Measurements from ENCODE around the gene PANK4. TPM values are rescaled to one million over a fixed set of nuclear protein-coding genes. Genes with fewer than 3 reads are reported as not detected.
A peak's percentile ranks its signal among the peaks of the same experiment; 100 is the strongest.

PANK4 gene
- total and polyA plus RNA-seq, 10 of the 15 experiments (the other 5 are each of a cell fraction or from before 2014, with no cell fraction given), result 0.35 to 38.0 (median 18.6) TPM

- TF ChIP-seq EED (IDR thresholded peaks at IDR 0.05; ENCODE audit: low read depth) (peak; percentile 53), TCF12 (IDR thresholded peaks at IDR 0.05; ENCODE audit: low read depth, low read length) (0 out of 2 replicates have a peak, but pooled peaks have one; percentile 3), ZNF592 (IDR thresholded peaks at IDR 0.05) (no peak)
Observed at GRCh38 chr1:2526824-2527555, 594 bp upstream of the PANK4 start (continued).

GRCh38 chr1:2525572-2525919 lies 850 bp downstream of the PANK4 start:
- no peak for ATAC-seq
- H3K9ac ChIP-seq (ENCODE audit: control insufficient read depth, insufficient read depth, low read length), result peak overlapping the region; percentile 72
- DNase-seq (ENCODE audit: low read depth, low spot score), result no peak
- SMC1A ChIA-PET (ENCODE audit: uncharacterized antibody, unreplicated experiment), result interaction anchor here (1.1 to 1.9 kb wide), 3 partner anchors 21 to 110 kb away, joined by 3 to 15 read pairs (median 5); no protein-coding TSS in a partner anchor
- FAIRE-seq, result no peak
- peaks cover under 1 to 9% of the 10 kb centered on the region in 2 experiments; a peak in 2 of 4 replicates for H3K27me3 ChIP-seq (replicated peaks in 1 of 2; ENCODE audit: control insufficient read depth in 2 of 2, insufficient read depth in 2 of 2, low read length in 1 of 2)
- BruUV-seq (replicated peaks), result no TSS peak
- H4K20me1 ChIP-seq (ENCODE audit: control insufficient read depth, insufficient read depth), result peaks cover 3% of the 10 kb centered on the region; the same call in 1 of the 2 replicates
- no peak overlapping the region for H2AFZ ChIP-seq (ENCODE audit: control insufficient read depth, low read depth, low read length)
- 3% methylated on average over 16 of the region's 20 CpGs for WGBS (ENCODE audit: insufficient coverage, insufficient replicate concordance, low lambda C conversion rate, missing lambda C conversion rate)
- peaks cover 25% of the 10 kb centered on the region for H3K4me1 ChIP-seq (ENCODE audit: control insufficient read depth, insufficient read depth, low read length)
- CTCF ChIA-PET, result interaction anchor here (1.0 to 3.8 kb wide), 8 partner anchors 14 to 110 kb away, joined by 3 to 28 read pairs (median 4); partner anchors contain the start of gene TNFRSF14
- H3K36me3 ChIP-seq (ENCODE audit: control insufficient read depth in 2 of 2, insufficient read depth in 2 of 2, low read length in 1 of 2), result peaks cover 5 to 9% of the 10 kb centered on the region in 2 experiments; a peak in 3 of 4 replicates
- POLR2A ChIA-PET, result interaction anchor here (1.0 to 3.7 kb wide), 8 partner anchors 16 to 113 kb away, joined by 3 to 22 read pairs (median 7); partner anchors contain the start of gene PEX10
- in situ Hi-C loops (cut with MboI), result loop anchor here (10.0 kb wide), 1 partner anchor 321 kb away; no protein-coding TSS in a partner anchor
- peak overlapping the region; percentile 98 for H3K4me3 ChIP-seq
- peak overlapping the region; percentile 85 for H3K4me2 ChIP-seq (ENCODE audit: control insufficient read depth, insufficient read depth)
- peak overlapping the region; percentile 47 for H3K27ac ChIP-seq (ENCODE audit: control insufficient read depth, insufficient read depth)
- H3K79me2 ChIP-seq (ENCODE audit: control insufficient read depth, insufficient read depth, low read length), result peaks cover 36% of the 10 kb centered on the region
- H3K9me3 ChIP-seq (replicated peaks; ENCODE audit: control insufficient read depth, insufficient read depth, low read length), result no peaks in the 10 kb centered on the region
- intact Hi-C loops (cut with micrococcal nuclease; ENCODE audit: unreplicated experiment), result loop anchor here (2.0 kb wide), 1 partner anchor 111 kb away; no protein-coding TSS in a partner anchor
- RAD21 ChIA-PET (ENCODE audit: unreplicated experiment), result interaction anchor here (0.8 to 5.9 kb wide), 12 partner anchors 15 to 331 kb away, joined by 3 to 86 read pairs (median 4); partner anchors contain the start of gene FAAP20
- no peak for TF ChIP-seq IKZF1 (conservative IDR thresholded peaks at IDR 0.05)
- no peak for TF ChIP-seq ESRRA (IDR thresholded peaks at IDR 0.05; ENCODE audit: low read length)
- TF ChIP-seq ELK1 (IDR thresholded peaks at IDR 0.05; ENCODE audit: low read depth, low read length), result no peak
- TF ChIP-seq EGR1 (IDR thresholded peaks at IDR 0.05; ENCODE audit: borderline replicate concordance in 1 of 2, low read depth in 2 of 2, low read length in 2 of 2), result no peak
- no peak for TF ChIP-seq ZNF622 (IDR thresholded peaks at IDR 0.05)
- TF ChIP-seq SMC3 (IDR thresholded peaks at IDR 0.05; ENCODE audit: borderline replicate concordance, low read length), result no peak
- no peak for TF ChIP-seq PML (IDR thresholded peaks at IDR 0.05; ENCODE audit: low read length)
- no peak for TF ChIP-seq MEF2B (IDR thresholded peaks at IDR 0.05; ENCODE audit: partially characterized antibody, poor library complexity, severe bottlenecking)
- TF ChIP-seq RUNX3 (IDR thresholded peaks at IDR 0.05; ENCODE audit: low read length), result no peak
- TF ChIP-seq SP1 (IDR thresholded peaks at IDR 0.05; ENCODE audit: low read depth, low read length), result no peak
- no peak for TF ChIP-seq MTA2 (IDR thresholded peaks at IDR 0.05; ENCODE audit: low read depth)
- TF ChIP-seq IKZF2 (IDR thresholded peaks at IDR 0.05), result no peak
- no peak for TF ChIP-seq RELA (IDR thresholded peaks at IDR 0.05; ENCODE audit: borderline replicate concordance, partially characterized antibody)
- no peak for TF ChIP-seq EZH2 (IDR thresholded peaks at IDR 0.05; ENCODE audit: borderline replicate concordance, control insufficient read depth, low read depth, low read length)
- no peak for TF ChIP-seq SREBF2 (IDR thresholded peaks at IDR 0.05; ENCODE audit: low read length)

Measured in GM12878 (cell line).